ENCODE results near the gene RAB39B. TPM values are rescaled to one million over a fixed set of nuclear protein-coding genes. Genes with fewer than 3 reads are reported as not detected.
"Not testable (repeated sequence)": the region's sequence is repeated elsewhere in the genome, so short reads cannot be mapped to it uniquely, and the experiment has no call there.

The RAB39B gene
- total RNA-seq, 1 donor from 2014 or later, result 8.7 TPM

- Mint-ChIP-seq H3K27ac (no peak overlapping the region), H3K36me3 (peaks cover 32% of the 10 kb centered on the region), H3K27me3 (ENCODE audit: insufficient read depth, low read depth) (peaks cover 3% of the 10 kb centered on the region), H3K4me1 (no peaks in the 10 kb centered on the region), H3K4me3 (no peak overlapping the region), H3K9me3 (peaks cover 23% of the 10 kb centered on the region)
- Histone ChIP-seq H3K4me1 (no peaks in the 10 kb centered on the region), H2AFZ (replicated peaks) (no peak overlapping the region), H3K4me2 (no peak overlapping the region), H3K9ac (no peak overlapping the region), H3K79me2 (ENCODE audit: low read depth) (peaks cover 36% of the 10 kb centered on the region), H3K36me3 (peaks cover 18% of the 10 kb centered on the region), H3K9me3 (ENCODE audit: low read depth) (peaks cover 5% of the 10 kb centered on the region), H3F3A (ENCODE audit: low read depth) (no peaks in the 10 kb centered on the region), H3K27me3 (no peaks in the 10 kb centered on the region), H4K20me1 (ENCODE audit: low read depth) (no peaks in the 10 kb centered on the region), H3K27ac (no peak overlapping the region), H3K4me3 (no peak overlapping the region)
- no peak for TF ChIP-seq CTCF (IDR thresholded peaks at IDR 0.05)
- TF ChIP-seq EZH2 (IDR thresholded peaks at IDR 0.05), result no peak
- DNase-seq (ENCODE audit: low spot score), result no peak
These were observed 38.5 kb downstream of the RAB39B start for GRCh38 chrX:155225774-155226173.

- Histone ChIP-seq H3K36me3 (peaks cover 28% of the 10 kb centered on the region), H3K79me2 (ENCODE audit: low read depth) (peaks cover 56% of the 10 kb centered on the region), H3K9me3 (ENCODE audit: low read depth) (peaks cover 17% of the 10 kb centered on the region)
- H3K4me3 ChIP-seq; H3K27me3 Mint-ChIP-seq (ENCODE audit: insufficient read depth, low read depth); H3K4me2 ChIP-seq; H3K4me1 ChIP-seq; H3K9ac ChIP-seq; H3F3A ChIP-seq (ENCODE audit: low read depth); H3K4me1 Mint-ChIP-seq; H3K4me3 Mint-ChIP-seq; H3K27ac Mint-ChIP-seq; DNase-seq (ENCODE audit: low spot score); H3K27me3 ChIP-seq; H3K27ac ChIP-seq; H2AFZ ChIP-seq (replicated peaks); H4K20me1 ChIP-seq (ENCODE audit: low read depth): not testable (repeated sequence)
- H3K9me3 Mint-ChIP-seq, result peaks cover 23% of the 10 kb centered on the region
- peaks cover 31% of the 10 kb centered on the region for H3K36me3 Mint-ChIP-seq
These were observed 40.5 kb downstream of the RAB39B start for GRCh38 chrX:155223746-155224145.

GRCh38 chrX:155221351-155221750 is 42.9 kb downstream of the RAB39B start:
- H3K79me2 ChIP-seq (ENCODE audit: low read depth), result peaks cover 78% of the 10 kb centered on the region
- H3K9ac ChIP-seq, result no peak overlapping the region
- Mint-ChIP-seq H3K4me3 (no peak overlapping the region), H3K27me3 (ENCODE audit: insufficient read depth, low read depth) (peaks cover 3% of the 10 kb centered on the region), H3K4me1 (peaks cover 7% of the 10 kb centered on the region), H3K27ac (no peak overlapping the region), H3K9me3 (peaks cover 23% of the 10 kb centered on the region), H3K36me3 (peaks cover 31% of the 10 kb centered on the region)
- TF ChIP-seq CTCF (IDR thresholded peaks at IDR 0.05), result no peak
- no peak for TF ChIP-seq EZH2 (IDR thresholded peaks at IDR 0.05)
- no peak for TF ChIP-seq EZH2phosphoT487 (IDR thresholded peaks at IDR 0.05)
- H3K4me3 ChIP-seq, result no peak overlapping the region
- H4K20me1 ChIP-seq (ENCODE audit: low read depth), result peaks cover 17% of the 10 kb centered on the region
- H3K27ac ChIP-seq, result no peak overlapping the region
- DNase-seq (ENCODE audit: low spot score), result no peak
- H3K27me3 ChIP-seq, result no peaks in the 10 kb centered on the region
- peaks cover 17% of the 10 kb centered on the region for H3K9me3 ChIP-seq (ENCODE audit: low read depth)
- H3F3A ChIP-seq (ENCODE audit: low read depth), result no peaks in the 10 kb centered on the region
- peaks cover 8% of the 10 kb centered on the region for H3K4me1 ChIP-seq
- H2AFZ ChIP-seq (replicated peaks), result no peak overlapping the region
- no peak overlapping the region for H3K4me2 ChIP-seq
- H3K36me3 ChIP-seq, result peaks cover 23% of the 10 kb centered on the region

- H3K4me3 Mint-ChIP-seq, result peak overlapping the region; percentile 46
These were observed 45.5 kb downstream of the RAB39B start for GRCh38 chrX:155218777-155219176.

More at GRCh38 chrX:155218777-155219176, 45.5 kb downstream of the RAB39B start:
- Histone ChIP-seq H3K4me2 (no peak overlapping the region), H2AFZ (replicated peaks) (no peak overlapping the region), H3K9me3 (ENCODE audit: low read depth) (peaks cover 17% of the 10 kb centered on the region), H3F3A (ENCODE audit: low read depth) (peaks cover 4% of the 10 kb centered on the region), H3K27me3 (no peaks in the 10 kb centered on the region), H4K20me1 (ENCODE audit: low read depth) (peaks cover 17% of the 10 kb centered on the region), H3K9ac (no peak overlapping the region), H3K27ac (no peak overlapping the region), H3K4me1 (peaks cover 8% of the 10 kb centered on the region), H3K4me3 (no peak overlapping the region), H3K79me2 (ENCODE audit: low read depth) (peaks cover 62% of the 10 kb centered on the region), H3K36me3 (peaks cover 18% of the 10 kb centered on the region)
- Mint-ChIP-seq H3K36me3 (peaks cover 20% of the 10 kb centered on the region), H3K9me3 (peaks cover 18% of the 10 kb centered on the region), H3K4me1 (peaks cover 11% of the 10 kb centered on the region), H3K27ac (no peak overlapping the region), H3K27me3 (ENCODE audit: insufficient read depth, low read depth) (peaks cover 3% of the 10 kb centered on the region)
- TF ChIP-seq EZH2phosphoT487 (IDR thresholded peaks at IDR 0.05), result no peak
- no peak for TF ChIP-seq CTCF (IDR thresholded peaks at IDR 0.05)
- no peak for TF ChIP-seq EZH2 (IDR thresholded peaks at IDR 0.05)
- no peak for DNase-seq (ENCODE audit: low spot score)

Measured in neural progenitor cell (in vitro differentiated cells).